HepG2 (cell line): Measurements from ENCODE around the gene NUDT1. TPM values are rescaled to one million over a fixed set of nuclear protein-coding genes. Genes with fewer than 3 reads are reported as not detected.
A peak's percentile ranks its signal among the peaks of the same experiment; 100 is the strongest.

Experiments used
- HDAC2 ChIP-seq: sonication (generic); formaldehyde crosslinking; IDR thresholded peaks from 2 replicates; pipeline ENCODE4 v1.4.0; 2020; ENCODE audit warnings: missing genetic modification reagents
- HNF1A ChIP-seq, 2 experiments: sonication (generic) in 1 of 2; formaldehyde crosslinking in 1 of 2; IDR thresholded peaks; 2 replicates each; pipeline versions ENCODE4 v1.4.0 to v1.6.1; 2016 to 2020; ENCODE audit warnings: borderline replicate concordance in 1 of 2, low read depth in 1 of 2, mild to moderate bottlenecking in 1 of 2, missing genetic modification reagents in 1 of 2
- ISX ChIP-seq: sonication (generic); formaldehyde crosslinking; conservative IDR thresholded peaks from 2 replicates; pipeline ENCODE4 v1.5.0; 2020; ENCODE audit warnings: missing genetic modification reagents
- YY1 ChIP-seq: IDR thresholded peaks from 2 replicates; pipeline ENCODE4 v1.6.1; 2011; ENCODE audit warnings: low read length, low read depth, moderate library complexity, mild to moderate bottlenecking; ENCODE audit not compliant: insufficient read depth, insufficient replicate concordance
- ZBED4 ChIP-seq: sonication (generic); formaldehyde crosslinking; IDR thresholded peaks from 2 replicates; pipeline ENCODE4 v1.4.0; 2020; ENCODE audit warnings: missing genetic modification reagents, borderline replicate concordance
- ZBTB7A ChIP-seq: sonication (generic); formaldehyde crosslinking; IDR thresholded peaks from 2 replicates; pipeline ENCODE4 v1.8.0; 2022; ENCODE audit warnings: mild to moderate bottlenecking, missing genetic modification reagents
- ZFP37 ChIP-seq: sonication (generic); formaldehyde crosslinking; IDR thresholded peaks from 2 replicates; pipeline ENCODE4 v1.4.0; 2020; ENCODE audit warnings: missing genetic modification reagents, borderline replicate concordance
- ZNF276 ChIP-seq: sonication (generic); formaldehyde crosslinking; IDR thresholded peaks from 2 replicates; pipeline ENCODE4 v1.4.0; 2020; ENCODE audit warnings: mild to moderate bottlenecking, low read depth, missing genetic modification reagents
- ZNF496 ChIP-seq: sonication (generic); formaldehyde crosslinking; IDR thresholded peaks from 2 replicates; pipeline ENCODE4 v1.8.1; 2023; ENCODE audit warnings: mild to moderate bottlenecking, moderate library complexity, missing genetic modification reagents; ENCODE audit not compliant: insufficient replicate concordance
- ZNF558 ChIP-seq: sonication (generic); formaldehyde crosslinking; IDR thresholded peaks from 2 replicates; pipeline ENCODE4 v1.9.0; 2022; ENCODE audit warnings: mild to moderate bottlenecking, missing genetic modification reagents, borderline replicate concordance
- polyA plus RNA-seq, 8 experiments: library from polyadenylated mRNA; depleted of rRNA in 3 of 8; stranded (reverse) in 7 of 8; unstranded in 1 of 8; fragments of >200 nt; fragmentation: Illumina TruSeq in 4 of 8; extraction: Trizol in 4 of 8; gene quantifications; 2 replicates each; pipeline versions ENCODE4 v1.2.1 to v1.2.3, GENCODE V29; 2011 to 2016; ENCODE audit warnings: low read depth in 4 of 8, missing spikeins in 1 of 8, mixed read lengths in 1 of 8; ENCODE audit not compliant: insufficient read depth in 1 of 8
- total RNA-seq, 5 experiments: library from RNA; depleted of rRNA; stranded (reverse); fragments of >200 nt; fragmentation: Illumina TruSeq; extraction: Trizol; gene quantifications; 2 replicates each; pipeline ENCODE4 v1.2.3, GENCODE V29; 2016; ENCODE audit warnings: low read depth in 1 of 5
- TF ChIP-seq, protein P1 (sequence below): sonication (generic); formaldehyde crosslinking; IDR thresholded peaks from 2 replicates; pipeline ENCODE4 v1.4.0; 2020; ENCODE audit warnings: missing genetic modification reagents, borderline replicate concordance

NUDT1 gene
- total and polyA plus RNA-seq, 2 of the 13 experiments (the other 11 are each of a cell fraction or from before 2014, with no cell fraction given), result 9.1 to 26.8 TPM

GRCh38 chr7:2241580-2242540, at the start of gene NUDT1, which contains the start of gene MRM2 (continued):
- no peak; the same call in 1 of the 2 replicates for TF ChIP-seq ZNF558 (CRISPR knock-in tag)
- 0 out of 2 replicates have a peak, but pooled peaks have one; percentile 21 for TF ChIP-seq ZBTB7A (CRISPR knock-in tag)
- no peak for TF ChIP-seq ZNF496 (CRISPR knock-in tag)
- peak; percentile 40; the same call in 1 of the 2 replicates for TF ChIP-seq ZBED4 (CRISPR knock-in tag)
- no peak; the same call in 1 of the 2 replicates for TF ChIP-seq ZNF276 (CRISPR knock-in tag)
- TF ChIP-seq ISX, result no peak
- peak; percentile 60 for TF ChIP-seq HDAC2 (CRISPR knock-in tag)
- TF ChIP-seq ZFP37 (CRISPR knock-in tag), result no peak
- TF ChIP-seq YY1, result peak; percentile 94
- TF ChIP-seq, protein P1, sequence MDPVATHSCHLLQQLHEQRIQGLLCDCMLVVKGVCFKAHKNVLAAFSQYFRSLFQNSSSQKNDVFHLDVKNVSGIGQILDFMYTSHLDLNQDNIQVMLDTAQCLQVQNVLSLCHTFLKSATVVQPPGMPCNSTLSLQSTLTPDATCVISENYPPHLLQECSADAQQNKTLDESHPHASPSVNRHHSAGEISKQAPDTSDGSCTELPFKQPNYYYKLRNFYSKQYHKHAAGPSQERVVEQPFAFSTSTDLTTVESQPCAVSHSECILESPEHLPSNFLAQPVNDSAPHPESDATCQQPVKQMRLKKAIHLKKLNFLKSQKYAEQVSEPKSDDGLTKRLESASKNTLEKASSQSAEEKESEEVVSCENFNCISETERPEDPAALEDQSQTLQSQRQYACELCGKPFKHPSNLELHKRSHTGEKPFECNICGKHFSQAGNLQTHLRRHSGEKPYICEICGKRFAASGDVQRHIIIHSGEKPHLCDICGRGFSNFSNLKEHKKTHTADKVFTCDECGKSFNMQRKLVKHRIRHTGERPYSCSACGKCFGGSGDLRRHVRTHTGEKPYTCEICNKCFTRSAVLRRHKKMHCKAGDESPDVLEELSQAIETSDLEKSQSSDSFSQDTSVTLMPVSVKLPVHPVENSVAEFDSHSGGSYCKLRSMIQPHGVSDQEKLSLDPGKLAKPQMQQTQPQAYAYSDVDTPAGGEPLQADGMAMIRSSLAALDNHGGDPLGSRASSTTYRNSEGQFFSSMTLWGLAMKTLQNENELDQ, result no peak
- TF ChIP-seq HNF1A (IDR thresholded peaks at IDR 0.05; ENCODE audit: low read depth), result no peak
- TF ChIP-seq HNF1A (CRISPR knock-in tag; IDR thresholded peaks at IDR 0.05; ENCODE audit: borderline replicate concordance), result peak; percentile 40; the same call in 1 of the 2 replicates
